Measurements from ENCODE around the gene EPHA8.

Gene EPHA8

DNA sequence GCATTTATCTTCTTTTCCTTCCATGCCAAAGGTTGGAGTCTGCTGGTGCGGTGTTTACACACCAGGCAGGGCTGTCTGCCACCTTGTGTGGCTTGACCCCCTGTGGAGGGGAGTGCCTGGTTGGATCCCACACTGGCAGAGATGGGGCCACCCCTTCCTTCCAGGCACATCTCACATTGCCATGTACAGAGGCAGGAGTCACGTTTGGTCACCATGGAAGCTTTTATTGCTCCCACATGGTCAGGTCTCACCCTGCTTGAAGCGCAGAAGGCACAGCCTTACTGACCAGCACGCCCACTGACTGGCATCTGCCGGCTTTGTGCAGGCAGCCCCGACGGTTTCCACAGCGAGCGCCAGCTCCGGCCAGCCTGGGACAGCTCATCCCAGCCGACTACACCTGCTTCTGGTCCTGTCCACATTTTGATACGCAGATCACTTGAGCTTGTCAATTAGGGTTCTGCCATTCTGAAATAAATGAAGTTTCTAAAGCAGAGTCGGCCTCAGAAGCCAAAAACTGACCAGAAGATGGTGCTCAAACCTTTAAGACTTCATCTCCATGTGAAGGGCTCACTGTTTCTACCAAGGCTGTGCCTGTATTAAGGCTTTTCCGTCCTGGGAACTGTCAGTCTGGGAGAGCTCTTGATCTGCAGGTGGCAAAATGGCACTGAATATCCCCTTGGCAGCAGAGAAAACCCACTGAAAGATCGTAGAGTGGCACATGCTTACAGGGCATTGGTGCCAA is 35.6 kb upstream of the EPHA8 start:
- TF ChIP-seq, protein P1, sequence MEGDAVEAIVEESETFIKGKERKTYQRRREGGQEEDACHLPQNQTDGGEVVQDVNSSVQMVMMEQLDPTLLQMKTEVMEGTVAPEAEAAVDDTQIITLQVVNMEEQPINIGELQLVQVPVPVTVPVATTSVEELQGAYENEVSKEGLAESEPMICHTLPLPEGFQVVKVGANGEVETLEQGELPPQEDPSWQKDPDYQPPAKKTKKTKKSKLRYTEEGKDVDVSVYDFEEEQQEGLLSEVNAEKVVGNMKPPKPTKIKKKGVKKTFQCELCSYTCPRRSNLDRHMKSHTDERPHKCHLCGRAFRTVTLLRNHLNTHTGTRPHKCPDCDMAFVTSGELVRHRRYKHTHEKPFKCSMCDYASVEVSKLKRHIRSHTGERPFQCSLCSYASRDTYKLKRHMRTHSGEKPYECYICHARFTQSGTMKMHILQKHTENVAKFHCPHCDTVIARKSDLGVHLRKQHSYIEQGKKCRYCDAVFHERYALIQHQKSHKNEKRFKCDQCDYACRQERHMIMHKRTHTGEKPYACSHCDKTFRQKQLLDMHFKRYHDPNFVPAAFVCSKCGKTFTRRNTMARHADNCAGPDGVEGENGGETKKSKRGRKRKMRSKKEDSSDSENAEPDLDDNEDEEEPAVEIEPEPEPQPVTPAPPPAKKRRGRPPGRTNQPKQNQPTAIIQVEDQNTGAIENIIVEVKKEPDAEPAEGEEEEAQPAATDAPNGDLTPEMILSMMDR (IDR thresholded peaks at IDR 0.05; ENCODE audit: low read depth, low read length, missing control alignments): no peak
- no peak overlapping the region for H3K4me3 ChIP-seq (ENCODE audit: low read depth, low read length)
- no peak for DNase-seq (ENCODE audit: low read depth)

DNA sequence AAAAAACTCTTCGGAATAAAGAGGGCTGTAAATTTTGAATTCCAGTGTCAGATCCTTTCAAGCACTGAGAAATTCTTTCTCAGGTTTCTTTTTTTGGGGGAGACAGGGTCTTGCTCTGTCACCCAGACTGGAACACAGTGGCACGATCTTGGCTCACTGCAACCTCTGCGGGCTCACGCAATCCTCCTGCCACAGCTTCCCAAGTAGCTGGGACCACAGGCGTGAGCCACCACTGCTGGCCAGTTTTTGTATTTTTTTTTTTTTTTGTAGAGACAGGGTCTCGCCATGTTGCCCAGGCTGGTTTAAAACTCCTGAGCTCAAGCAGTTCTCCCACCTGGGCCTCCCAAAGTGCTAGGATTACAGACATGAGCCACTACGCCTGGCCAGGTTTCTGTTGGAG is 34.8 kb upstream of the EPHA8 start:
- TF ChIP-seq, protein P1 (IDR thresholded peaks at IDR 0.05; ENCODE audit: low read depth, low read length, missing control alignments): no peak
- no peak overlapping the region for H3K4me3 ChIP-seq (ENCODE audit: low read depth, low read length)
- no peak for DNase-seq (ENCODE audit: low read depth)

DNA sequence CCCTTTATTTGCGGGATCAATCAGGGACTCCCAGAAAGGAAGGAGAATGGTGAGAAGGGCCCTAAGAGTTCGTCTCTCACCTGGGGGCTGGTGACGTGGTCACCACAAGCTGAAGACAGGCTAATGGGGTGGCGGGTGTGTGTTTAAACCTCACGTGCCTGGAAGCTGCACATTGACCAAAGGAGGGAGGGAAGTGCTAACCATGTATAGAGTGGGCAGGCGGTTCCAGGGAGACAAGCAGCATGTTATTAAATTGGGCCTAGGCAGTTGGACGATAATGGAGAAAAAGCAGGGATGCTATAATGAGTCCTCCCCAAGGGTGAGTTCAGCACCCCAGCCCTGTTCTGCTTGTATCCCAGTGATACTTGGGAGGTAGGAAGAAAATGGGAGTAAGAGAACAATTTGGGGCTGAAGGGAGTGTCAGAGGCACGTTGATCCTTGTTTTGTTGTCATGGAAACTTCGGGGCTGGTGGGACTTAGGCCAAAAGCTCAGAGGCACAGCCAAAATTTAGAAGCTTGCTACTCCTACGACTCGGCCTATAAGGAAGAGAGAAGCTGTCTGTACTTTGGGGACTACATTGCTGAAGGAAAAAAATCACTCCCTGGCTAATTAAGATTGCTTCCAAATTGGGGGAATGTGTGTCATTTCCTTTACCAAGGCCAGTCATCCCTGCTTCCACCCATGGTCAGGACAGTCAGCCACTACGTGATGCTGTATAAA is 33.2 kb upstream of the EPHA8 start:
- H3K4me3 ChIP-seq (ENCODE audit: low read depth, low read length): no peak overlapping the region
- TF ChIP-seq, protein P1 (IDR thresholded peaks at IDR 0.05; ENCODE audit: low read depth, low read length, missing control alignments): no peak
- DNase-seq (ENCODE audit: low read depth): no peak

DNA sequence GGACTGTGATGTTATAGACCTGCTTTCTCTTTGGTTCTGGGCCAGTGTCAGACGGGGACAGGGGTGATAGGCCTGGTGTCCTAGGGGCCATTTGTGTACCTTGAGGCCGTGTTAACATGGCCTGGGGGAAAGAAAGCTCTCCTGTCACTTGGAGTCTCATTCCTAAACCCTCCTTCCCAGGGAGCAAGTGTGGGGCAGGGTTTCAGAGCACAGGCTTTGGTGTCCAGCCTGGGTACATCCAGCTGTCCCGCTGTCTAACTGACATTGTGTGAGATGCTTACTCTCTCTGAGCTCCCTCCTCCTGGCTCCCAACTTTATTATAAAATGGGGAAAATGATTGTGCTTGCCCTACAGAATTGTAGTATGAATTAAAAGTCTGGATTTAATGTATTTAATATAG is 32.6 kb upstream of the EPHA8 start:
- TF ChIP-seq, protein P1 (IDR thresholded peaks at IDR 0.05; ENCODE audit: low read depth, low read length, missing control alignments): no peak
- H3K4me3 ChIP-seq (ENCODE audit: low read depth, low read length): no peak overlapping the region
- no peak for DNase-seq (ENCODE audit: low read depth)

DNA sequence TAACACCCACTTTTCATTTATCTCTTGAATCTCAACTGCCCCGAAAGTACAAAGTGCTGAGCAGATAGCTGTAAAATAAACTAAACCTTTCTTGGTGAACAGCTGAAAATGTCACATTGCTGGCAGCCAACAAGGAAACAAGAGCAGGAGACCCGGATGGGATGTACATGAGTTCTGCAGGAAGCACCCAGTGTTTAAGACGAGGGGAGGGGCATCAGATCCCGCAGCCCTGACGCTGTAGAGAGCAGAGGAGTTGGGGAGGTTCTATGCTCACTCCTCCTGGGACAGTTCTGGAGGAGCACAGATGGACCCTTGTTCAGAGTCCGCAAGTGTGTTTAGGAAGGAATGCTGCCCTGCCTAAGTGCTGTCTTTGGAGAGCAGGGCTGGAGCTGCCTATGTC is 32.0 kb upstream of the EPHA8 start:
- no peak overlapping the region for H3K4me3 ChIP-seq (ENCODE audit: low read depth, low read length)
- no peak for DNase-seq (ENCODE audit: low read depth)
- TF ChIP-seq, protein P1 (IDR thresholded peaks at IDR 0.05; ENCODE audit: low read depth, low read length, missing control alignments): no peak

DNA sequence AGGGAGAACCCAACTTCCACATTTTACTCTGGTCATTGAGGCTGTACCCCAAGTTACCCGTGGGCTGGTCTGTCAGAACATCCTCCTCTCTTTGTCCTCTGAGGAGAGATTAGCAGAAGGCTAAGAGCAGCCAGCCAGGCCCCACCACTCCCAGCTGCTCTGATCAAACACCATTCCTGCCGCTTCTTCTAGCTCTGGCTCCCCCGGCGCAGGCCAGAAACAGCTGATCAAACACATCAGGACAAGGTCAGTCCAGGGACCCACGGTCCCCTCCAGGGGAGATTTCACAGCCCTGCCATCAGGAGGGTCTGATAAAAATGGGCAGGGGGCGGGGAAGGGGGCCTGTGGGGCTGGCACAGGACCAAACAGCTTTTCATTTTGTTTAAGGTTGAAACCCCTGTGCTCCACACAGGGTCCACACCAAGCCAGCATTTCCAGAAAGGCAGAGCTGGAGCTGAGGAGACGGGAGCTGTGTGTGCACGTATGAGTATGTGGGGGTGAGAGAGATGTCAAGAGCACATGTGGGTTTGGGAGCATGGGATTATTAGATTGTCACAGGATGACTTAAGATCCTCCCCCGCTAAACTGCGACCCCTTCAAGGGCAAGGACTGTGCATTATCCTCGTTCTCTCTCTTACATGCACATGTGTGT is 29.9 kb upstream of the EPHA8 start:
- no peak overlapping the region for H3K4me3 ChIP-seq (ENCODE audit: low read depth, low read length)
- no peak for DNase-seq (ENCODE audit: low read depth)
- TF ChIP-seq, protein P1 (IDR thresholded peaks at IDR 0.05; ENCODE audit: low read depth, low read length, missing control alignments): no peak
